ENCODE data around the gene ARHGEF12. TPM values are rescaled to one million over a fixed set of nuclear protein-coding genes. Genes with fewer than 3 reads are reported as not detected.

Gene ARHGEF12
- total RNA-seq, 2 experiments from 2014 or later, result 3.6 TPM

DNA sequence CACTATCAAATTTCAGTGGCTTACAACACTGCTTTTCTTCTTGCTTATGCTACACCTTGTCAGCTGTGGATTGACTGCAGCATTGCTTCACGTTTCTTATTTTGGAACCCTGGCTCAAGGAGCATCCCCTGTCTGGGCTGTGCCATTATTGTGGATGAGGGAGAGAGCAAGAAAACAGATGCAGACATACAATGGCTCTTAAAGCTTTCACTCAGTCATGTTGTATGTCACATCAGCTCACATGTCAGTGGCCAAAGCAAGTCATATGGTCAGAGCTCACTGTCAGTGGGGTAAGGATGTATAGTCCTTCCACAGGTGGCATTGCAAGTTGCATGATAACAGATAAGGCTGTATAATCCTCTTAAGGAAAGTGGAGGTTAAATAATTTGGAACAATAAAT is 10.0 kb downstream of the ARHGEF12 start:
- H3K4me3 Mint-ChIP-seq, result no peak overlapping the region
- H3K36me3 Mint-ChIP-seq (ENCODE audit: low read depth), result peaks cover 3% of the 10 kb centered on the region
- H3K4me1 Mint-ChIP-seq (ENCODE audit: low read depth), result peaks cover 23% of the 10 kb centered on the region
- intact Hi-C loops (cut with DNase I, micrococcal nuclease), result no loop called here
- no peaks in the 10 kb centered on the region for H3K36me3 ChIP-seq (ENCODE audit: insufficient read depth, low read length)
- H3K27ac ChIP-seq (ENCODE audit: low read depth in 1 of 2, low read length in 2 of 2), result no peak overlapping the region
- peaks cover 17 to 69% of the 10 kb centered on the region in 2 experiments for H3K27me3 ChIP-seq (ENCODE audit: control insufficient read depth in 1 of 2, insufficient read depth in 2 of 2, low read length in 2 of 2)
- CTCF ChIA-PET, result interaction anchor here (1.2 kb wide), 1 partner anchor 12 kb away, joined by 3 read pairs; no protein-coding TSS in a partner anchor
- POLR2A ChIA-PET, result no interaction called here
- no peak overlapping the region for H3K4me3 ChIP-seq (ENCODE audit: low read length)
- peaks cover 0 to 9% of the 10 kb centered on the region in 2 experiments for H3K9me3 ChIP-seq (ENCODE audit: control insufficient read depth in 1 of 2, insufficient read depth in 1 of 2, low read length in 2 of 2)
- TF ChIP-seq, protein P1, sequence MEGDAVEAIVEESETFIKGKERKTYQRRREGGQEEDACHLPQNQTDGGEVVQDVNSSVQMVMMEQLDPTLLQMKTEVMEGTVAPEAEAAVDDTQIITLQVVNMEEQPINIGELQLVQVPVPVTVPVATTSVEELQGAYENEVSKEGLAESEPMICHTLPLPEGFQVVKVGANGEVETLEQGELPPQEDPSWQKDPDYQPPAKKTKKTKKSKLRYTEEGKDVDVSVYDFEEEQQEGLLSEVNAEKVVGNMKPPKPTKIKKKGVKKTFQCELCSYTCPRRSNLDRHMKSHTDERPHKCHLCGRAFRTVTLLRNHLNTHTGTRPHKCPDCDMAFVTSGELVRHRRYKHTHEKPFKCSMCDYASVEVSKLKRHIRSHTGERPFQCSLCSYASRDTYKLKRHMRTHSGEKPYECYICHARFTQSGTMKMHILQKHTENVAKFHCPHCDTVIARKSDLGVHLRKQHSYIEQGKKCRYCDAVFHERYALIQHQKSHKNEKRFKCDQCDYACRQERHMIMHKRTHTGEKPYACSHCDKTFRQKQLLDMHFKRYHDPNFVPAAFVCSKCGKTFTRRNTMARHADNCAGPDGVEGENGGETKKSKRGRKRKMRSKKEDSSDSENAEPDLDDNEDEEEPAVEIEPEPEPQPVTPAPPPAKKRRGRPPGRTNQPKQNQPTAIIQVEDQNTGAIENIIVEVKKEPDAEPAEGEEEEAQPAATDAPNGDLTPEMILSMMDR (IDR thresholded peaks at IDR 0.05), result no peak
- H3K27me3 Mint-ChIP-seq, result peaks cover 72% of the 10 kb centered on the region
- DNase-seq, result no peak
- peaks cover 20% of the 10 kb centered on the region for H3K4me1 ChIP-seq (ENCODE audit: insufficient read depth, low read length)
- H3K9me3 Mint-ChIP-seq, result no peaks in the 10 kb centered on the region
- no peak for ATAC-seq (ENCODE audit: poor library complexity)
- no peak overlapping the region for H3K27ac Mint-ChIP-seq

DNA sequence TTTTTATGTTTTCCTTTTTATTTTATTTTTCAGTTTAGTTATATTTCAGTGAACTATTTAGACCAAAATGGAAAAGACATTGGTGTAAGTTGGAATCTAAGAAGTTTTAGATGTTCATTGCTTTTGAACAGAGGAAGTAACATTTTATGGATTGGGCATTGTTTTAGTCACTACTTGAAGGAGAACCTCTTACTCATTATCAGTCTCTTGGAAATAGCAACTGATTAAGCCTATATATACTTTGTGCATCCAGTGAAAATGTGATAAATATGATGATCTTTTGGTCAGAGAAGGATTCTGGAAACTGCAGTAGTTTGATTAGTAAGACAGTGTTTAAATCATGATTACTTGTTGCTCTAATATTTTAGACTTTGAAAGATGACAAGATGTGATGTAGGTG is 14.4 kb downstream of the ARHGEF12 start:
- Histone ChIP-seq H3K9me3 (ENCODE audit: control insufficient read depth in 1 of 2, insufficient read depth in 1 of 2, low read length in 2 of 2) (no peaks in the 10 kb centered on the region), H3K36me3 (ENCODE audit: insufficient read depth, low read length) (no peaks in the 10 kb centered on the region), H3K4me3 (ENCODE audit: low read length) (no peak overlapping the region), H3K27me3 (ENCODE audit: control insufficient read depth in 1 of 2, insufficient read depth in 2 of 2, low read length in 2 of 2) (peaks cover 22 to 56% of the 10 kb centered on the region in 2 experiments), H3K27ac (ENCODE audit: low read depth in 1 of 2, low read length in 2 of 2) (no peak overlapping the region), H3K4me1 (ENCODE audit: insufficient read depth, low read length) (no peaks in the 10 kb centered on the region)
- Mint-ChIP-seq H3K27ac (no peak overlapping the region), H3K4me3 (no peak overlapping the region), H3K27me3 (peaks cover 76% of the 10 kb centered on the region), H3K4me1 (ENCODE audit: low read depth) (peaks cover 5% of the 10 kb centered on the region), H3K36me3 (ENCODE audit: low read depth) (no peaks in the 10 kb centered on the region), H3K9me3 (no peaks in the 10 kb centered on the region)
- POLR2A ChIA-PET, result no interaction called here
- intact Hi-C loops (cut with DNase I, micrococcal nuclease), result no loop called here
- DNase-seq (no peak), ATAC-seq (ENCODE audit: poor library complexity) (no peak)
- CTCF ChIA-PET, result interaction anchor here (1.0 kb wide), 1 partner anchor 22 kb away, joined by 3 read pairs; no protein-coding TSS in a partner anchor
- TF ChIP-seq, protein P1 (IDR thresholded peaks at IDR 0.05), result no peak

DNA sequence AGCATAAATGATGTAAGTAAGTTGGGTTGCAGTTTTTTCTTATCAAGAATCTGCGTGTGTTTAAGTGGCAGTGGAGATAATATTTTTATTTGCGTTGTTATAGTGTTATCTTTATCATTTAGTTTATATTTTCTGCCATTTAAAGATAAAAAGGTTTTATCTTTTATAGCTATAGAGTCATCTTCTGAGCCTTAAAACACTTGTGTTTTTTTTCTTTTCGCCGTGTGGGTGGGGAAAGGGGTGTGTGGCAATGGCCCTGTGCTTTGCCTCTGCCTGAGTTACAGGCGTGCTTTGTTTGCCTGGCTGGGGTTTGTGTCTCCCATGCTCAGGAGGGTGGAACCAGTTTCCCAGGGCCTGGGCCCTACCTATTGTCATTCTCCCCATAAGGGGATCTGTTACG is 16.2 kb downstream of the ARHGEF12 start:
- Mint-ChIP-seq H3K9me3 (no peaks in the 10 kb centered on the region), H3K4me3 (no peak overlapping the region), H3K36me3 (ENCODE audit: low read depth) (no peaks in the 10 kb centered on the region), H3K27ac (no peak overlapping the region), H3K27me3 (peaks cover 73% of the 10 kb centered on the region), H3K4me1 (ENCODE audit: low read depth) (no peaks in the 10 kb centered on the region)
- TF ChIP-seq, protein P1 (IDR thresholded peaks at IDR 0.05), result no peak
- H3K27ac ChIP-seq (ENCODE audit: low read depth in 1 of 2, low read length in 2 of 2), result no peak overlapping the region
- ATAC-seq (ENCODE audit: poor library complexity), result no peak
- no peaks in the 10 kb centered on the region for H3K36me3 ChIP-seq (ENCODE audit: insufficient read depth, low read length)
- H3K4me1 ChIP-seq (ENCODE audit: insufficient read depth, low read length), result no peaks in the 10 kb centered on the region
- DNase-seq, result no peak
- H3K9me3 ChIP-seq (ENCODE audit: control insufficient read depth in 1 of 2, insufficient read depth in 1 of 2, low read length in 2 of 2), result no peaks in the 10 kb centered on the region
- ChIA-PET CTCF (no interaction called here), POLR2A (no interaction called here)
- H3K4me3 ChIP-seq (ENCODE audit: low read length), result no peak overlapping the region
- H3K27me3 ChIP-seq (ENCODE audit: control insufficient read depth in 1 of 2, insufficient read depth in 2 of 2, low read length in 2 of 2), result peaks cover 22 to 38% of the 10 kb centered on the region in 2 experiments
- intact Hi-C loops (cut with DNase I, micrococcal nuclease), result no loop called here

Data from CD4-positive, alpha-beta T cell (primary cell).